ENCODE data around the gene TAS1R3.

The TAS1R3 gene

DNA sequence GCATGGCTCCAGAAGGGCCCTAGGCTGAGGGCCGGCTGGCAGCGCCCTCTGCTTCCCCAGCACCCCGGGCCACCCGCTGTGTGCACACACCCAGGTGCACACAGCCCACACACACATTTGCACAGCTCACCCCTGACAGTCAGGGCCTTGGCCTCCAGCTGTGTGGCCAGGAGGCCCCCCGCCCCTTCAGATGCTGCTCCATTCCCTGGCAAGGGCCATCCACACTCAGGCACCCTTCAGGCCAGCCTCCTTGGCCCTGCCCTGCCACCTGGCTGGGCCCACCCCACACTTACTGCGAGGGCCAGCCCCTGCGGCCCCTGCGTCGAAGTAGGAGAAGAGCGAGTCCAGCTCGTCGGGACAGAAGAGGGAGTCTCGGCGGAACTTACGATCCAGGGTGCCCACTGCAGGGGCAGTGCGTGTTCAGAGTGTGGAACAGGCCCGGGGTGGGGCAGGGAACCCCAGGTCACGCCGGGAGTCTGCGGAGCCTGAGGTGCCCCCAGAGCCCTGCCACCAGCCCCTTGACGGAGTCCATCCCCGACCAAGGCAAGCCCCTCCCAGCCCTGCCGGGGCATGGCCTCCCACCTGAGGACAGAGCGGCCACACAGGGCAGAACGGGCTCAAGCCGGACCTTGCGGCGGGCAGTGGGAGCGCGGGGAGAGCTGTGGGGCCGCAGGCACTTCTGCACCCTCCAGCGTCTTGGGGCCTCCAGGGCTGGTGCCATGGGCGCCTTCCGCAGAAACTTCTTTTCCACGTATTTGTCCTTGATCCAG lies 35.7 kb upstream of the TAS1R3 start:
- DNase-seq: no peak

- no peak for DNase-seq
Measured at GRCh38 chr1:1296070-1297061, 34.7 kb upstream of the TAS1R3 start.

DNA sequence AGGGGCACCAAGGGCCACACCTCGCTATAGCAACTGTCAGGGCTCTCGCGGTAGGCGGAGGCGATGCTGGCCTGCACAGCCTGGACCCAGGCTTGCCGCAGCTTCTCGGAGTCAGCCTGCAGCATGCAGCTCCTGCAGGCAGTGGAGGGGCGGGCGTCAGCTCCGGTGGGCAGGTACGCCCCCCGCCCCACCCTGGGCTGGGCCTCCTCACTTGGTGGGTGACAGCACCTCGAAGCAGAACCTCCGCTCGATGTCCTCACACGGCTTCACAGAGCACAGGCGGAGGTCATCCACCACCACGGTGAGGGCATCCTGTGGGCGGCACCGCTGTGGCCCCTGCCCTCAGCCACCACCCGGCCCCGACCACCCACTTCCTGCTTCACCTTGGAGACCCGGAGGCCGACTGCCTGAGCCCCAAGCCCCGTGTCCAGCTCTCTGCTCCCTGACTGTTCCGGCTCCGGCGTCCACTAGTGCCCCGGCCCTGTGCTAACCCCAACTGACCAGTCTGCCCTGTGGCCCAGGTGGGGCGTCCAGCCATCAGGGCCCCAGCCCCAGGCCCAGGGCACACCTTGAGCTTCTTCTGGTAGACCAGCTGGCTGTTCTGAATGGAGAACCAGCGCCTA lies 33.2 kb upstream of the TAS1R3 start:
- DNase-seq: no peak

DNA sequence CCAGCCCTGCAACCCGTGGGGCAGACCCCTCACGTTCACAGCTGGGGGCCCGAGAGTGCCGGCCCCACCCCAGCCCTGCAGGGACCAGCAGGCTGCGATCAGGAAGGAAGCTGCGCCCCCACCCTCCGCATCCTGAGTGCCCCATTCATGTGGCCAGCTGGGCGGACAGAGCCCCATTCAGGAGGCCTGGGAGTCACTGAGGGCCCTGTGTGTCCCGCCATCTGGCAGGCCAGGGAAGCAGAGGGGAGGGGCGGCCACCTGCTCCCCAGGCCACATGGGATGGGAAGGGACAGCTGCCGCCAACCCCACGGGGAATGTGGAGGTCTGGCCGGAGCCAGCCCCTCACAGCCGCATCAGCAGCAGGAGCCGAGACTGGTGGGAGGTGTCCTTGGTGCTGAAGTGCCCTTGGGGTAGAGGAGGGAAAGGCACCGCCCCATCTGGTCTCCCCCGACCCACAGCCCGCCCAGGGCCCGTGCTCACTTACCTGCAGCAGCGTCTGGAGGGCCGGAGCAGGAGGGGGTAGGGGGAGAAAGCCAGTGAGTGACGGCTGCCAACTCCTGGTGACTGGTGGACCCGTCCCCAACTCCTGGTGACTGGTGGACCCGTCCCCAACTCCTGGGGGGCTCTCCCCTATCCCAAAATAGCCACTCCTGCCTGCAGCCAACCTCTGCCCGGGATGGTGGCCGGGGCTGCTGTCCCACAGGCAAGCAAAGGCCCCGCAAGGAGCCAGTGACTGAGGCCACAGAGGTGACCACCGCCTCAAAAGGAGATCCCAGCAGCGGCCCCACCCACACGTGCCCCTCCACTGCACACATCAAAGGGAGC lies 32.0 kb upstream of the TAS1R3 start:
- peak; percentile 82 for DNase-seq

GRCh38 chr1:1299686-1300351 lies 31.3 kb upstream of the TAS1R3 start:
- no peak for DNase-seq

DNA sequence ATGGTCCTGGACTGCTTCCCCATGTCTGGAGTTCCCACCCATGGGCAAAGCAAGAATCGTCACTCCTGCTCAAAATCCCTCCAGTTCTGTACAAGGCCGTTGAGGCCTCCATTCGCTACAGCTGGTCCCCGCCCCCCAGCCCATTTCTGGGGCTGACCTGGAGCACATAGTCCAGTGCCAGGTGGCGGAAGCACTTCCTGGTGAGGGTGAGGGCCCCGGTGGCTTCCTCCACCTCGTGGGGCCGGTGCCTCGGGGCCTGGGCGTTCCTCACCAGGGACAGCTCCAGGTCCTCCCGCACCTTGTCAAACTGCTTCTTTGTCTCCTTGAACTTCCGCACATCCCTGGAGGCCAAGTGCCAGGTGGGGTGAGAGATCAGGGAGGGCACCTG lies 30.7 kb upstream of the TAS1R3 start:
- DNase-seq: no peak

DNA sequence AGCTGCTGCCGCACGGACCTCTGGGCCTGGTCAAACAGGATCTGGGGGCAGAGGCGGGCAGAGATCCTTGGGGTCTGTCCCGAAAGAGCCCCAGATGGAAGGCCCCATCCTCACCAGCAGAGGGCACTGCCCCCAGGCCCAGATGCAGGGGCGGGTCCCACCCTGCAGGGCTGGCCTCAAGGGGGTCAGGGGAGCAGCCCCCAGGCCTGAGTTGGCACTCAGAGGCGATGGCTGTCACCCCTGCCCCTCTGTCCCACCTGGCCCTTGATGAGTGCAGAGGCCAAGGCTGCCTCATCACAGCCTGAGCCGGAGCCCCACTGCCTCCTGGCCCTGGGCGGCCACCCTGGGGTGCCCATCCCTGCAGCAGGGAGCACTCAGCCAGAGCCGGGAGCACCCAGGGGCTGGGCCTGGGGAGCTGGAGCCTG lies 29.1 kb upstream of the TAS1R3 start:
- no peak for DNase-seq

GRCh38 chr1:1302951-1303509 lies 28.1 kb upstream of the TAS1R3 start:
- no peak for DNase-seq

DNA sequence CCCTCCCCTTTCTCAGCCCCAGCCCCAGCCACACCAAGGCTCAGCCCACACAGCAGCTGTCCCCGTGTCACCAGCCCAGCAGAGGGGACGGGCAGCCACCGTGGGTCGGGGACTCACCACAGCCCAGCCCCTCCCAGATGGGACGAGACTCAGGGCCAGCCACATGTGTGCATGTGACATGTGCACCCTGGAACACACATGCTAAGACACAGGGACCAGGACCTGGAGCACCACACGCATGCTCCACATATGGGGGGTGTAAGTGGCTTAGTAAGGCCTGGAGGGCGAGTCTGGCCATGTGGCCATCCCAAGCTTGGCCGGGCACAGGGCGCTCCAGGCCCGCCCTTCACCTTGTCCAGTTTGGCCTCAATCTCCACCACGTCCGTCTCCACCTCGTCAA lies 27.3 kb upstream of the TAS1R3 start:
- no peak for DNase-seq

DNA sequence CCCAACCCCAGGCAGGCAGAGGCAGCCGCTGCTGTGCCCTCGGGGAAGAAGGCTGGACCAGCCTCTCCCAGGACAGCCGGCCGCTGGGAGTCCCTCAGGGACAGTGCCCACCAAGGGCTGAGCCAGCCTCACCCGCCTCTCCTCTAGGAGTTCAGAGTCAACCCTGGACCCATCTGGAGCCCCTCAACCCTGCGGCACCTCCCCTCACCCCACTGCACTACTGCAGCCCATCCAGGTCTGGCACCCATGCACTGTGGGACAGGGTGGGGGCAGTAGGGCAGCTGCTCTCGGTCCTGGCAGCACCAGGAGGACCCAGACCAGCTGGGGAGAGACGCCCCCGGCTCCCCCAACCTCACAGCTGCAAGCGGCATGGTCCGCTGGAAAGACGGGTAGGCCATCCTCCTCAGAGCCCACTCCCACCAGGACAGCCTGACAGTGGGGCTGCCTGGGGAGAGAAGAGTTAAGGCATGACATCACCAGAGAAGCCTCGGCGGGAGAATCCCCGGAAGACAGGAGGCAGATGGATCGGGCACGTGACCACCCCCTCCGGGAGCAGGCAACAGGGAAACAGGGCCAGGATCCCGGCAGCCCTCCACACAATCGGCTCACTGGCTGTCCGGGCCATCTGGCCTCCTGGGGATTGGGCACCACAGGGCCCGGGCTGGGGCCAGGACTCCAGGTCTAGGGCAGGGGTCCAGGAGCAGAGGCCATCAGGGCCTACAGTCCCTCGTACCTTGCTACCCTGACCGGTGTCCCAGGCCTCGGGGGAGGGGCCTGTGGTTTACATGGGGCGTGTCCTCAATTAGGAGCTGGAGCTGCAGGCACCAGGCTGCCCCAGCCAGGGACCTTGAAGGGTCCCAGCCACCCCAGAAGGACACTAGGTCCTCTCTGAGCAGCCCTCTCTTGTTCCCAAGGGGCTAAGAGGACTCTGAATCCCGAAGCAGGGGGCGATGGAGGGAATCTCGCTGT lies 26.5 kb upstream of the TAS1R3 start:
- peak; percentile 73 for DNase-seq

DNA sequence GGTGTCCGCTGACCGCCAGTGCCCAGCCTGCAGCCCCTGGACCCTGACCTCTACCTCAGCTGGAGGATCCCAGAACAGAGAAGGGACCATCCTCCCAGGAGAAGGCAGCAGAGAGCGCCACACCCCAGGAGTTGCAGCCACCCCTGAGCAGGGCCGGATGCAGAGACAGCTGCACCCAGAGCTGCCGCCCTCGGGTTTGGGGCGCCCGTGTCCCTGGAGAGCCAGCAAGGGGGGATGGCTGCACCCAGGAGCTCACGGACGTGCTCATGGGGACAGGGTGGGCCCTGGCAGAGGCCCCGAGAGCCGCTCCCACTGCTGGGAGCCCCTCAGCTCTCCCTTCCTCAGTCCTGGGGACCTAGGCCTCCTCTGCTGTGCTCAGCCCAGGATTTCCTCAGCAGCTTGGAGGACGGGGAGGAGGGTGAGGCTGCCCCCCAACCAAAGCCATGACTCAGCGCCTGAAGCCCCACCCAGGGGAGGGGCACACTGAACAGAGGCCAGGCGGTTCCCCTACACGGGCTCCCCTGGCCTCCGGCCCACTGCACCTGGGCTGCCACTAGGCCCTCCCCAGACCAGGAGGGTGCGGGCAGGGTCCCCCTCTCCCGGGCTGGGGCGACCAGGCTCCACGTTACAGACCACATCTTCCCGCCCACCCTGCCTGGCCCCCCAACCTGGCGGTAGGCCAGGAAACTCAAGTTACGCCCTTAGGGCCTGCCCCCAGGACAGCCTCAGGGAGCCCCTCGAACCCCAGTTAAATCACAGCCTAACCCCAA lies 25.6 kb upstream of the TAS1R3 start:
- DNase-seq: peak; percentile 77

DNA sequence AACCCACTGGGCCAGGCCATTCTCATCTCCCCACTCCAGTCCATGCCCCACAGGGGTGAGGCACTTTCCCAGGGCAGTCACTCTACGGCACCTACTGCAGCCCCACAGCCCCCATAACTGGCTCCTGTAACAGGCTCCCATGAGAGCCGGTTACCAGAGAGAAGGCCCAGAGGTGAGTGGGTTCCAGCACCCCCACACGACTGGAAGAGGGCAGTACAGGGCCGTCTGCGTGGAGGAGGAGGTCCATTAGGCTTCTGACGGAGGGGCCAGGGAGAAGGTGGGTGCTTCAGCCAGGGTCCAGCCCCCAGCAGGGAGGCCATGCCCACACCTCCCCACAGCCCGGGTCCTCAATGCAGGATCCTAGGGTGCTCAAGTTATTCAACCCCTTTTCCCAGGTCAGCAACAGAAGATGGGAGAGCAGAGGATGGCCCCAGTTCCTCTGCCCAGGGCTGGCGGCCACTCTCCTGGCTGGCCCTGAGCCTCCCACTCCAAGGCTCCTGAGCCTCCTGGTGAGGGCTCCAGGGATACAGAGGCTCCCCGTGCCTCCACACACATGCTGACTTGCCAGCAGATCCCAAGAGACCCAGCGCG lies 24.9 kb upstream of the TAS1R3 start:
- no peak for DNase-seq

DNA sequence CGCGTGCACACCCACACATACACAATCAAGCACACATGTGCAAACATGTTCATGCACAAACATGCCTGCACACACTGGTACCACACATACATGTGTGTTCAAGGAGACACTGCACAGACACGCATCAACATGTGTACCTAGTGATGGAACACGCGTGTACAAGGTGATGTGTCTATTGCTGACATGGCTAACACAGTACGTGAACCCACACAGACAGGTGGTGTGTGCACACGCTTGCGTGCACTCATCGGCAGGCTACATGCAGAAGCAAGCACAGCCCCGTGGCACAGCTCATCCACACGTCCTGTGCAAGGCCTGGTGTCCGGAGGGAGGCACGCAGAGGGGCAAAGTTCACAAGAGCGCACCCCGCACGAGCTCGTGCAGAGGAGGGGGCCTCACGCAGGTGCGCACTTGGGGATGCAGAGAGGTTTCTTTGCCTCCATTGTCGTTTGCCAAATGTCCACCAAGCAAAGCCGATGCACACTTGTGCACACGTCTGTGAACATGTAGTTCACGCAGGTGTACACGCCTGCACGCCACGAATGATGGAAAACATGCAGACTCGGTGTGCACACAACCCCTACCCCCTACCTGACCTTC lies 24.3 kb upstream of the TAS1R3 start:
- DNase-seq: no peak

DNA sequence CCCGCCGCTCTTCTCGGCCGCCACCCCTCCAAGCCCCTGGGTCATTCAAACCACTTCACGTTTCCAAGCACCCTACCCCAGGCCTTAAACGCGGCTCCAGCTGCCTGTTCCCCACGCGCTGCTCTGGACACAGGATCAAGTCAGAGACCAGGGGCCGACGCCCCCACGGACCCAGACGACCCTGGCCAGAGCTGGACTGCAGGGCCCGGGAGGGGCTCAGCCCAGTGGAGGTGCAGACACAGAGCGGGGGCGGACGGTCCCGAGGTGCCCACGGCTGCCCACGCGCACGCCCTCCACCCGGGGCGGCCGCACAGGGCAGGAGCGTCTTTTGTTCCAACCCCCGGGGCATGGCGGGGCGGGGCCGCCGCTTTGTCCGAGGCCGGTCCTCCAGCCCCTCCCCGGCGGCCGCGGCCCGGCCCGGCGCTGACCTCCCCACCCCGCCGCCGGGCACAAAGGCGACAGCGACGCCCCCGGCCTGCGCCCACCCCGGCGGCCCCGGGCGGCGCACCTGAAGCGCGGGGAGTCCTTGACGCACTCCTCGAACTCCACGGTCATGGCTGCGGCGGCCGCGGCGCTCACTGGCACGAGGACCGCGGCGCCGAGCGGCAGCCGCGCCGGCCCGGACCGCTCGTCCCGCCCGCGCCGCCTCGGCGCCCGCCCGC lies 23.7 kb upstream of the TAS1R3 start:
- no peak for DNase-seq

- peak; percentile 93 for DNase-seq
Measured at GRCh38 chr1:1307923-1308755, 22.9 kb upstream of the TAS1R3 start, which contains the start of the genes ACAP3 and PUSL1. TSS of gene ACAP3 (minus strand) at chr1:1307930. CDS start at chr1:1307815, 115 bp downstream. TSS of gene PUSL1 (plus strand) at chr1:1308597. CDS start at chr1:1308644, 47 bp downstream.

GRCh38 chr1:1308756-1309250 lies 22.3 kb upstream of the TAS1R3 start:
- DNase-seq: no peak

Measured in femur (tissue), 1 donor.